GM12878 (cell line): Measurements from ENCODE around the gene AKAP13. TPM values are rescaled to one million over a fixed set of nuclear protein-coding genes. Genes with fewer than 3 reads are reported as not detected.

Experiments used
- ATAC-seq: fragments of 200-7000 bp; cut with Tn5 transposase; 3 replicates; pipeline ENCODE4 v1.9.1; 2020; ENCODE audit warnings: mild to moderate bottlenecking, moderate library complexity
- BruUV-seq: library from RNA; stranded (reverse); fragments of 400-500 nt; replicated peaks from 2 replicates; lab custom pipeline; 2021; lab: Mats Ljungman, UMichigan
- CTCF ChIA-PET: fragments of 300-600 bp; sonication (Branson Sonifier 250); formaldehyde crosslinking; extraction: SDS; loops from one replicate; lab custom pipeline; 2021; ENCODE audit warnings: inconsistent platforms; lab: Yijun Ruan, JAX
- POLR2A ChIA-PET: fragments of 350-600 bp; formaldehyde crosslinking; extraction: SDS; loops from one replicate; lab custom pipeline; 2021; ENCODE audit warnings: inconsistent platforms; lab: Charles Lee
- RAD21 ChIA-PET: fragments of 300-600 bp; sonication (Branson Sonifier 250); formaldehyde crosslinking; loops from one replicate; lab custom pipeline; 2023; ENCODE audit warnings: antibody characterized with exemption; ENCODE audit not compliant: unreplicated experiment; lab: Charles Lee
- SMC1A ChIA-PET: fragments of 300-600 bp; sonication (Branson Sonifier 250); formaldehyde crosslinking; loops from one replicate; lab custom pipeline; 2023; ENCODE audit not compliant: unreplicated experiment, uncharacterized antibody; lab: Charles Lee
- DNase-seq: peaks from one replicate; pipeline ENCODE4 v3.0.0-alpha.2; 2011; ENCODE audit warnings: low read depth, low spot score
- FAIRE-seq: peaks from 3 replicates; lab custom pipeline; 2011; peaks lifted over from hg19 to GRCh38; lab: Jason Lieb, UNC
- H2AFZ ChIP-seq: 2 replicates; pipeline ENCODE4 v1.6.0; 2011; ENCODE audit warnings: low read depth, low read length, control low read depth; ENCODE audit not compliant: control insufficient read depth
- H3K27ac ChIP-seq: 2 replicates; pipeline ENCODE4 v1.5.1; 2011; ENCODE audit warnings: control low read depth; ENCODE audit not compliant: control insufficient read depth, insufficient read depth
- H3K27me3 ChIP-seq, 2 experiments: replicated peaks in 1 of 2; 2 replicates each; pipeline versions ENCODE4 v1.6.0 to v1.6.1; 2011; ENCODE audit warnings: low read length in 1 of 2; ENCODE audit not compliant: control insufficient read depth in 2 of 2, insufficient read depth in 2 of 2
- H3K36me3 ChIP-seq, 2 experiments: 2 replicates each; pipeline ENCODE4 v1.5.1; 2011; ENCODE audit warnings: low read length in 1 of 2; ENCODE audit not compliant: control insufficient read depth in 2 of 2, insufficient read depth in 2 of 2
- H3K4me1 ChIP-seq: 2 replicates; pipeline ENCODE4 v1.6.1; 2011; ENCODE audit warnings: mild to moderate bottlenecking, low read length, moderate library complexity, mixed read lengths; ENCODE audit not compliant: control insufficient read depth, insufficient read depth
- H3K4me2 ChIP-seq: 2 replicates; pipeline ENCODE4 v1.6.0; 2011; ENCODE audit warnings: control low read depth; ENCODE audit not compliant: control insufficient read depth, insufficient read depth
- H3K4me3 ChIP-seq: fragments of 200-600 bp; sonication (generic); 2 replicates; pipeline ENCODE4 v1.5.1; 2016
- H3K79me2 ChIP-seq: 2 replicates; pipeline ENCODE4 v1.6.0; 2011; ENCODE audit warnings: low read length; ENCODE audit not compliant: control insufficient read depth, insufficient read depth
- H3K9ac ChIP-seq: 2 replicates; pipeline ENCODE4 v1.8.0; 2011; ENCODE audit warnings: low read length, control low read depth, mixed read lengths; ENCODE audit not compliant: control insufficient read depth, insufficient read depth
- H3K9me3 ChIP-seq: replicated peaks from 3 replicates; pipeline ENCODE4 v1.5.1; 2011; ENCODE audit warnings: mild to moderate bottlenecking, low read length; ENCODE audit not compliant: control insufficient read depth, insufficient read depth
- H4K20me1 ChIP-seq: 2 replicates; pipeline ENCODE4 v1.6.0; 2011; ENCODE audit not compliant: control insufficient read depth, insufficient read depth
- POU2F2 ChIP-seq: IDR thresholded peaks from 3 replicates; pipeline ENCODE4 v1.6.1; 2011; ENCODE audit warnings: low read depth, mild to moderate bottlenecking, low read length, borderline replicate concordance
- RB1 ChIP-seq: fragments of 450-650 bp; formaldehyde crosslinking; IDR thresholded peaks from 2 replicates; pipeline ENCODE4 v1.6.1; 2017; ENCODE audit warnings: mild to moderate bottlenecking, borderline replicate concordance
- SP1 ChIP-seq: IDR thresholded peaks from one replicate; pipeline ENCODE4 v1.6.1; 2011; ENCODE audit warnings: low read depth, low read length
- TCF12 ChIP-seq: IDR thresholded peaks from 2 replicates; pipeline ENCODE4 v1.6.1; 2011; ENCODE audit warnings: low read depth, mild to moderate bottlenecking, low read length
- WGBS: methylation state at CpG from one replicate; pipeline ENCODE4 v1.1.6; 2016; ENCODE audit warnings: low lambda C conversion rate; ENCODE audit not compliant: insufficient replicate concordance, insufficient coverage; ENCODE audit errors: missing lambda C conversion rate; 5-methylcytosine and 5-hydroxymethylcytosine counted together
- in situ Hi-C: fragments of 300-500 bp; cut with MboI; formaldehyde crosslinking; loops from 9 replicates; pipeline ENCODE4 v1.14.3; 2018; ENCODE audit warnings: mixed read lengths
- intact Hi-C: fragments of 100-400 bp; cut with micrococcal nuclease; formaldehyde crosslinking; loops from one replicate; pipeline ENCODE4 v1.14.2; 2022; ENCODE audit not compliant: unreplicated experiment
- polyA plus RNA-seq, 11 experiments: library from polyadenylated mRNA; depleted of rRNA in 4 of 11; unstranded in 6 of 11; stranded (reverse) in 5 of 11; fragments of >200 nt; fragmentation: Nextera tagmentation in 4 of 11; fragmentation: Illumina TruSeq in 1 of 11; extraction: Ambion mirVana in 4 of 11; extraction: Trizol in 1 of 11; gene quantifications; 1 replicate in 1 of 11; 2 replicates in 10 of 11; pipeline versions ENCODE4 v1.2.1 to v1.2.3, GENCODE V29; 2011 to 2016; ENCODE audit warnings: inconsistent platforms in 2 of 11, missing spikeins in 2 of 11, low read depth in 1 of 11
- total RNA-seq, 4 experiments: library from RNA; depleted of rRNA in 3 of 4; stranded (reverse); fragments of >200 nt in 3 of 4; fragmentation: Illumina TruSeq in 1 of 4; extraction: Trizol in 1 of 4; gene quantifications; 2 replicates each; pipeline versions ENCODE4 v1.2.1 to v1.2.3, GENCODE V29; 2013 to 2021
- TF ChIP-seq, protein P1 (sequence below): fragments of 450-650 bp; formaldehyde crosslinking; IDR thresholded peaks from 2 replicates; pipeline ENCODE4 v1.4.0; 2022; ENCODE audit warnings: mild to moderate bottlenecking, moderate library complexity

Gene AKAP13
- total and polyA plus RNA-seq, 10 of the 15 experiments (the other 5 are each of a cell fraction or from before 2014, with no cell fraction given): 14.4 to 74.9 (median 55.1) TPM

DNA sequence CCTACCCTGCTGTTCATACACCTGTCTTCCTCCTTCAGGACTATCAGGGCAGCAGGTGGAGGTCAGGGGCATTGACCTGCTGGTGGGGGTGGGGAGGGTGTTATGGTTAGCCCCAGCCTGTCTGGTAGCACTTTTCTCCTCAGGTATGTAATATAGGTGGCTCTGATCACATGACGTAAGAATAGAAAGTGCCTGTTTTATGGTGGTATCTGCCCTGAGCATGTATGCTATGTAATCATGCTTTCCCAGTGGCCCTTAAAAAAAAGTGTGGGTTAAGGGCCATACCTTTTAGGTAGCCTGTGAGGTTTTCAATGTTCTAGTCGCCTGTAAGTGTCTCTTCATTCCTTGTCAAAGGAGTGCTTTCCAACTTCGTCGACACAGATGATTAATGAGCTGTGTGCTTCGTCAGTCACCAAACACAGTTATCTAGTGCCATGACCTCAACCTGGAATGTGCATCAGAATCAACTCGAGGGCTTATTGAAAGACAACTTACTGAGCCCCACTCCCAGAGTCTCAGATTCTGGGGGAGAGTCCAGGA lies 328.1 kb downstream of the AKAP13 start (continued):
- TF ChIP-seq, protein P1, sequence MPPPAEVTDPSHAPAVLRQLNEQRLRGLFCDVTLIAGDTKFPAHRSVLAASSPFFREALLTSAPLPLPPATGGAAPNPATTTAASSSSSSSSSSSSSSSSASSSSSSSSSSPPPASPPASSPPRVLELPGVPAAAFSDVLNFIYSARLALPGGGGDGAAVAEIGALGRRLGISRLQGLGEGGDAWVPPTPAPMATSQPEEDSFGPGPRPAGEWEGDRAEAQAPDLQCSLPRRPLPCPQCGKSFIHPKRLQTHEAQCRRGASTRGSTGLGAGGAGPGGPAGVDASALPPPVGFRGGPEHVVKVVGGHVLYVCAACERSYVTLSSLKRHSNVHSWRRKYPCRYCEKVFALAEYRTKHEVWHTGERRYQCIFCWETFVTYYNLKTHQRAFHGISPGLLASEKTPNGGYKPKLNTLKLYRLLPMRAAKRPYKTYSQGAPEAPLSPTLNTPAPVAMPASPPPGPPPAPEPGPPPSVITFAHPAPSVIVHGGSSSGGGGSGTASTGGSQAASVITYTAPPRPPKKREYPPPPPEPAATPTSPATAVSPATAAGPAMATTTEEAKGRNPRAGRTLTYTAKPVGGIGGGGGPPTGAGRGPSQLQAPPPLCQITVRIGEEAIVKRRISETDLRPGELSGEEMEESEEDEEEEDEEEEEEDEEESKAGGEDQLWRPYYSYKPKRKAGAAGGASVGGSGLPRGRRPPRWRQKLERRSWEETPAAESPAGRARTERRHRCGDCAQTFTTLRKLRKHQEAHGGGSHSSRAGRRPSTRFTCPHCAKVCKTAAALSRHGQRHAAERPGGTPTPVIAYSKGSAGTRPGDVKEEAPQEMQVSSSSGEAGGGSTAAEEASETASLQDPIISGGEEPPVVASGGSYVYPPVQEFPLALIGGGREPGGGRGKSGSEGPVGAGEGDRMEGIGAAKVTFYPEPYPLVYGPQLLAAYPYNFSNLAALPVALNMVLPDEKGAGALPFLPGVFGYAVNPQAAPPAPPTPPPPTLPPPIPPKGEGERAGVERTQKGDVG (CRISPR knock-in tag): 0 out of 2 replicates have a peak, but pooled peaks have one; percentile 7
- TF ChIP-seq SP1 (no peak), TCF12 (0 out of 2 replicates have a peak, but pooled peaks have one; percentile 55)

- WGBS: 67% methylated on average over 2 of the region's 2 CpGs
- CTCF ChIA-PET: interaction anchor here (0.9 to 5.4 kb wide), 7 partner anchors 9 to 93 kb away, joined by 3 to 59 read pairs (median 3); no protein-coding TSS in a partner anchor
- FAIRE-seq (no peak), DNase-seq (no peak), ATAC-seq (no peak)
- H2AFZ ChIP-seq: no peak overlapping the region
- no TSS peak for BruUV-seq
- H3K36me3 ChIP-seq: peaks cover 4 to 21% of the 10 kb centered on the region in 2 experiments
- H3K27ac ChIP-seq: peak overlapping the region; percentile 99
- H3K27me3 ChIP-seq: no peaks in the 10 kb centered on the region
- no peak overlapping the region; the same call in 1 of the 2 replicates for H3K4me2 ChIP-seq
- H4K20me1 ChIP-seq: no peaks in the 10 kb centered on the region
- RAD21 ChIA-PET: interaction anchor here (0.9 to 5.7 kb wide), 7 partner anchors 8 to 221 kb away, joined by 3 to 90 read pairs (median 6); no protein-coding TSS in a partner anchor
- intact Hi-C loops (loop anchor here (10.0 kb wide), 2 partner anchors 304 to 394 kb away; no protein-coding TSS in a partner anchor), in situ Hi-C loops (no loop called here)
- H3K4me3 ChIP-seq: no peak overlapping the region
- POLR2A ChIA-PET: interaction anchor here (0.6 to 5.4 kb wide), 5 partner anchors 10 to 91 kb away, joined by 3 to 86 read pairs (median 3); no protein-coding TSS in a partner anchor
- peaks cover 59% of the 10 kb centered on the region for H3K4me1 ChIP-seq
- no peak for TF ChIP-seq RB1
- no peak for TF ChIP-seq POU2F2
- no peaks in the 10 kb centered on the region for H3K9me3 ChIP-seq
- no peak overlapping the region; the same call in 1 of the 2 replicates for H3K9ac ChIP-seq
- SMC1A ChIA-PET: interaction anchor here (0.7 to 5.6 kb wide), 11 partner anchors 9 to 297 kb away, joined by 3 to 142 read pairs (median 4); no protein-coding TSS in a partner anchor
- H3K79me2 ChIP-seq: peaks cover 70% of the 10 kb centered on the region
Observed at GRCh38 chr15:85709250-85709649, 328.8 kb downstream of the AKAP13 start.
